Measurements from ENCODE around the gene GET3. TPM values are rescaled to one million over a fixed set of nuclear protein-coding genes. Genes with fewer than 3 reads are reported as not detected.
"Not testable (repeated sequence)": the region's sequence is repeated elsewhere in the genome, so short reads cannot be mapped to it uniquely, and the experiment has no call there.

GET3 gene
- total RNA-seq, 4 donors from 2014 or later: 52.6 to 85.1 (median 70.5) TPM

- TF ChIP-seq POLR2A (IDR thresholded peaks at IDR 0.05): no peak
- TF ChIP-seq, protein P1, sequence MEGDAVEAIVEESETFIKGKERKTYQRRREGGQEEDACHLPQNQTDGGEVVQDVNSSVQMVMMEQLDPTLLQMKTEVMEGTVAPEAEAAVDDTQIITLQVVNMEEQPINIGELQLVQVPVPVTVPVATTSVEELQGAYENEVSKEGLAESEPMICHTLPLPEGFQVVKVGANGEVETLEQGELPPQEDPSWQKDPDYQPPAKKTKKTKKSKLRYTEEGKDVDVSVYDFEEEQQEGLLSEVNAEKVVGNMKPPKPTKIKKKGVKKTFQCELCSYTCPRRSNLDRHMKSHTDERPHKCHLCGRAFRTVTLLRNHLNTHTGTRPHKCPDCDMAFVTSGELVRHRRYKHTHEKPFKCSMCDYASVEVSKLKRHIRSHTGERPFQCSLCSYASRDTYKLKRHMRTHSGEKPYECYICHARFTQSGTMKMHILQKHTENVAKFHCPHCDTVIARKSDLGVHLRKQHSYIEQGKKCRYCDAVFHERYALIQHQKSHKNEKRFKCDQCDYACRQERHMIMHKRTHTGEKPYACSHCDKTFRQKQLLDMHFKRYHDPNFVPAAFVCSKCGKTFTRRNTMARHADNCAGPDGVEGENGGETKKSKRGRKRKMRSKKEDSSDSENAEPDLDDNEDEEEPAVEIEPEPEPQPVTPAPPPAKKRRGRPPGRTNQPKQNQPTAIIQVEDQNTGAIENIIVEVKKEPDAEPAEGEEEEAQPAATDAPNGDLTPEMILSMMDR (IDR thresholded peaks at IDR 0.05 in 4 of 5, conservative IDR thresholded peaks at IDR 0.05 in 1 of 5): no peak
- peaks cover 26 to 29% of the 10 kb centered on the region in 2 donors for H3K4me1 ChIP-seq
Observed at GRCh38 chr19:12723381-12723640, 14.0 kb upstream of the GET3 start.

DNA sequence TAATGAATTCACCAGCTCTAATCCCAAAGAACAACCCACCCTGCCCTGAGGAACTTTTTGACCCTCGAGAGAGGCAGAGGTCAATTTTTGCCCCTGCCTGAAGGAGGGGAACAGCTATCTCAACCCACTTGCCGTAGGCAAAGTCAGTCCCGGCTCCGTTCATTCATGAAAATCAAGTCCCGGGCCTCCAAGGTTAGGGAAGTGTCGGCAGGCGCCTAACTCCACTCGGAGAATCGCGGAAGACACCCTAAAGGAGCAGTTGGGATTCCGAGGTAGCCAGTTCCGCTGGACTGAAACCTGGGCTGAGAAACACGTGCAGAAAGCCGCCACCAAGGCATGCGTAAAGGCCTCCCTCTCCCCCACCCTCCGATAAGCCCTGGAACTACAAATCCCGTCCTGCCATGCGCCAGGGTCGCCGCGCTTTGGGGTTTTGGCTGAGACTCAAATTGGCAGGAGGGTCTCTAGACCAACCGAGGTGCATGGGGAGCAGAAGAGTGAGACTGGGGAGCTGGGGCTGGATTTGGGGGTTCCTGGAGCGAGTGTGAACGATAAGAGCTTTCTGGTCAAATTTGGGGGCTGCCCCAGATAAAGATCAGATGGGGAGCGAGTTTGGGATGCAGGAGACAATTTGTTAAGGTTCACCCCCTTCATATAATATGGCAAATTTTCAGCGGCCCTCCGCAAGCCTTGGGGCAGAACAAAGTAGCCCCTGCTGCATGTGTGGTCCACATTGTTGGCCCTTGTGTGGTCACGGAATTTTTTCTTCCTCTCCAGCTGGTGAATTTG, 13.5 kb upstream of the GET3 start, which contains the start of gene TNPO2:
Gene TNPO2, minus strand, starts transcription at position 292 of the 786 bp plus-strand sequence. CDS start 2,955 bp downstream, outside the sequence.
- TF ChIP-seq POLR2A (IDR thresholded peaks at IDR 0.05): peak; percentile 47
- TF ChIP-seq, protein P1 (IDR thresholded peaks at IDR 0.05 in 4 of 5, conservative IDR thresholded peaks at IDR 0.05 in 1 of 5): no peak
- ATAC-seq: peak; percentile 32 to 33
- Histone ChIP-seq H3K27ac (peak within 1 kb of the TSS; percentile 87 to 99 (median 94)), H3K4me1 (peaks cover 26 to 29% of the 10 kb centered on the region in 2 donors), H3K9me3 (no peaks in the 10 kb centered on the region), H3K27me3 (no peaks in the 10 kb centered on the region), H3K36me3 (peaks cover 0 to 12% of the 10 kb centered on the region in 2 donors), H3K4me3 (peak within 1 kb of the TSS; percentile 72 to 83 (median 76))
- in situ Hi-C loops (cut with MboI; ENCODE audit: low sequenced_read_pairs in 4 of 4) (no loop called here), intact Hi-C loops (cut with DNase I; ENCODE audit: low total_unique reads) (loop anchor here (5.0 kb wide), 3 partner anchors 42 to 208 kb away; partner anchors contain the start of genes DHPS, FARSA and JUNB)
- DNase-seq: peak; percentile 54

More at GRCh38 chr19:12723381-12723640, 14.0 kb upstream of the GET3 start:
- Histone ChIP-seq H3K27ac (peak overlapping the region; percentile 87 to 99 (median 94)), H3K27me3 (no peaks in the 10 kb centered on the region), H3K9me3 (no peaks in the 10 kb centered on the region), H3K4me3 (peak overlapping the region; percentile 72 to 83 (median 76)), H3K36me3 (peaks cover 0 to 12% of the 10 kb centered on the region in 2 donors)
- intact Hi-C loops (cut with DNase I; ENCODE audit: low total_unique reads): loop anchor here (5.0 kb wide), 3 partner anchors 41 to 209 kb away; partner anchors contain the start of genes DHPS, FARSA and JUNB
- in situ Hi-C loops (cut with MboI; ENCODE audit: low sequenced_read_pairs in 4 of 4): no loop called here
- no peak for DNase-seq
- no peak for ATAC-seq

DNA sequence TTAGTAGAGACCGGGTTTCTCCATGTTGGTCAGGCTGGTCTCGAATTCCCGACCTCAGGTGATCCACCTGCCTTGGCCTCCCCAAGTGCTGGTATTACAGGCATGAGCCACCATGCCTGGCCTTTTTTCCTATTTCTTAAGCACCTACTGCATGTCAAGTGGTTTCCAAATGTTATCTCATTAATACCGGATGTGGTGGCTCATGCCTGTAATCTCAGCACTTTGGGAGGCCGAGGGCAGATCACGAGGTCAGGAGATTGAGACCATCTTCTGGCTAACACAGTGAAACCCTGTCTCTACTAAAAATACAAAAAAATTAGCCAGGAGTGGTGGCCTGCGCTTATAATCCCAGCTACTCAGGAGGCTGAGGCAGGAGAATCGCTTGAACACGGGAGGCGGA, 11.7 kb upstream of the GET3 start:
- H3K27me3 ChIP-seq; H3K4me3 ChIP-seq; in situ Hi-C loops (cut with MboI; ENCODE audit: low sequenced_read_pairs in 4 of 4); DNase-seq; ATAC-seq; intact Hi-C loops (cut with DNase I; ENCODE audit: low total_unique reads); H3K9me3 ChIP-seq; H3K27ac ChIP-seq: not testable (repeated sequence)
- H3K36me3 ChIP-seq: peaks cover 0 to 27% of the 10 kb centered on the region in 2 donors
- H3K4me1 ChIP-seq: peaks cover 17 to 19% of the 10 kb centered on the region in 2 donors

GRCh38 chr19:12726988-12727316, 10.3 kb upstream of the GET3 start:
- H3K9me3 ChIP-seq: no peaks in the 10 kb centered on the region
- H3K27ac ChIP-seq: no peak overlapping the region
- H3K4me1 ChIP-seq: peaks cover 16 to 19% of the 10 kb centered on the region in 2 donors
- in situ Hi-C loops (cut with MboI; ENCODE audit: low sequenced_read_pairs in 4 of 4): no loop called here
- H3K36me3 ChIP-seq: peaks cover 0 to 38% of the 10 kb centered on the region in 2 donors
- intact Hi-C loops (cut with DNase I; ENCODE audit: low total_unique reads): no loop called here
- no peak for DNase-seq
- ATAC-seq: no peak
- H3K4me3 ChIP-seq: no peak overlapping the region
- TF ChIP-seq POLR2A (IDR thresholded peaks at IDR 0.05): no peak
- TF ChIP-seq, protein P1 (IDR thresholded peaks at IDR 0.05 in 4 of 5, conservative IDR thresholded peaks at IDR 0.05 in 1 of 5): no peak
- no peaks in the 10 kb centered on the region for H3K27me3 ChIP-seq

DNA sequence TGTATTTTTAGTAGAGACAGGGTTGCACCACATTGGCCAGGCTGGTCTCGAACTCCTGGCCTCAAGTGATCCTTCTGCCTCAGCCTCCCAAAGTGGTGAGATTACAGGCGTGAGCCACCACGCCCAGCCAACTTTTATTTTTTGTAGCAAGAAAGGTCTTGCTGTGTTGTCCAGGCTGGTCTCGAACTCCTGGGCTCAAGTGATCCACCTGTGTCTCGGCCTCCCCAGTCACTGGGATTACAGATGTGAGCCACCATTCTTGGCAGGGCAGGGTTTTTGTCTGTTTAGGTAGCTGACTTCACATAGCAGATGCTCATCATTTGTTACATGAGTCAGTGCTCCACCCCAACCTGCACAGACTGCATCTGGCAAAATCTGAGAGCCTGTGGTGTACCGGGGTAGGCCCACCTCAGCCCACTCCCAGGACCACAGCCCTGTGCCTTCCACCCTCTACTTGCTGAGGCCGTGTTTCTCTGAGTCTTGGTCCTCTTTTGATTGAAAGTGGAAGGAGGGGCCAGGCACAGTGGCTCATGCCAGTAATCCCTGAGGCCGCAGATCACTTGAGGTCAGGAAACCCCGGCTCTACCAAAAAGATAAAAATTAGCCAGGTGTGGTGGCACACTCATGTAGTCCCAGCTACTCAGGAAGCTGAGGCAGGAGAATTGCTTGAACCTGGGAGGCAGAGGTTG, 9.4 kb upstream of the GET3 start:
- no peak for DNase-seq
- H3K36me3 ChIP-seq: peaks cover 0 to 38% of the 10 kb centered on the region in 2 donors
- in situ Hi-C loops (cut with MboI; ENCODE audit: low sequenced_read_pairs in 4 of 4): no loop called here
- H3K4me3 ChIP-seq: no peak overlapping the region
- no peak for TF ChIP-seq POLR2A (IDR thresholded peaks at IDR 0.05)
- TF ChIP-seq, protein P1 (IDR thresholded peaks at IDR 0.05 in 4 of 5, conservative IDR thresholded peaks at IDR 0.05 in 1 of 5): no peak
- peaks cover 22 to 25% of the 10 kb centered on the region in 2 donors for H3K4me1 ChIP-seq
- no peak overlapping the region for H3K27ac ChIP-seq
- no peak for ATAC-seq
- intact Hi-C loops (cut with DNase I; ENCODE audit: low total_unique reads): no loop called here
- no peaks in the 10 kb centered on the region for H3K9me3 ChIP-seq
- H3K27me3 ChIP-seq: no peaks in the 10 kb centered on the region
